Sigmoid colon (tissue), 7 donors: ENCODE results near the gene PLA2G4F. TPM values are rescaled to one million over a fixed set of nuclear protein-coding genes. Genes with fewer than 3 reads are reported as not detected.

Experiments used
- DNase-seq: peaks from one replicate; pipeline ENCODE4 v3.0.0-alpha.2; 2019
- H3K27ac ChIP-seq, 4 donors: fragments of 200-600 bp; sonication (generic); one replicate each; pipeline ENCODE4 v1.5.1; 2016 to 2019; ENCODE audit warnings: mild to moderate bottlenecking in 1 of 4
- H3K27me3 ChIP-seq, 3 donors: fragments of 200-600 bp; sonication (generic); one replicate each; pipeline ENCODE4 v1.5.1; 2019; ENCODE audit warnings: mild to moderate bottlenecking in 1 of 3
- H3K36me3 ChIP-seq, 4 donors: fragments of 200-600 bp; sonication (generic); one replicate each; pipeline ENCODE4 v1.5.1; 2016 to 2019
- H3K4me1 ChIP-seq, 4 donors: fragments of 200-600 bp; sonication (generic); one replicate each; pipeline ENCODE4 v1.5.1; 2017 to 2019
- H3K4me3 ChIP-seq, 4 donors: fragments of 200-600 bp; sonication (generic); one replicate each; pipeline ENCODE4 v1.5.1; 2017 to 2019; ENCODE audit warnings: mild to moderate bottlenecking in 2 of 4, moderate library complexity in 1 of 4
- H3K9me3 ChIP-seq, 4 donors: fragments of 200-600 bp in 3 of 4; sonication (generic) in 3 of 4; one replicate each; pipeline versions ENCODE4 v1.5.1 to v1.6.1; 2013 to 2019
- CTCF ChIP-seq, 4 experiments: fragments of 450-650 bp in 3 of 4; fragments of 200-600 bp in 1 of 4; IDR thresholded peaks; one replicate each; pipeline ENCODE4 v1.5.1; 2016 to 2019; ENCODE audit warnings: antibody characterized with exemption in 4 of 4, mild to moderate bottlenecking in 3 of 4, moderate library complexity in 2 of 4
- EP300 ChIP-seq, 4 donors: sonication (generic); formaldehyde crosslinking; IDR thresholded peaks; one replicate each; pipeline ENCODE4 v1.6.1; 2017; ENCODE audit warnings: antibody characterized with exemption in 4 of 4
- POLR2A ChIP-seq, 2 donors: fragments of 450-650 bp; IDR thresholded peaks; one replicate each; pipeline ENCODE4 v1.6.1; 2016; ENCODE audit warnings: antibody characterized with exemption in 2 of 2, mild to moderate bottlenecking in 2 of 2, moderate library complexity in 2 of 2
- POLR2AphosphoS5 ChIP-seq, 4 donors: sonication (generic); formaldehyde crosslinking; IDR thresholded peaks; one replicate each; pipeline ENCODE4 v1.6.1; 2017; ENCODE audit warnings: antibody characterized with exemption in 4 of 4
- WGBS, 2 donors: extraction: QIAGEN DNeasy Blood & Tissue Kit; methylation state at CpG; one replicate each; pipeline ENCODE4 v1.1.7; 2013; 5-methylcytosine and 5-hydroxymethylcytosine counted together
- intact Hi-C: fragments of 100-400 bp; cut with DNase I; formaldehyde crosslinking; loops from one replicate; pipeline ENCODE4 v1.15.1; 2023
- polyA plus RNA-seq, 3 donors: library from polyadenylated mRNA; stranded (reverse); fragments of 200-250 nt; gene quantifications; one replicate each; pipeline ENCODE4 v1.2.3, GENCODE V29; 2013
- total RNA-seq, 4 donors: library from RNA; depleted of rRNA; stranded (reverse); fragments of >200 nt; gene quantifications; one replicate each; pipeline ENCODE4 v1.1.0, GENCODE V29; 2016
- donor health status: healthy with polysubstance abuse.
- donor health status: Bipolar disorder and iron deficiency.
- donor health status: healthy.

Gene PLA2G4F
- total and polyA plus RNA-seq, 7 donors = under 0.01 to 28.8 (median 7.2) TPM; not detected in 2

DNA sequence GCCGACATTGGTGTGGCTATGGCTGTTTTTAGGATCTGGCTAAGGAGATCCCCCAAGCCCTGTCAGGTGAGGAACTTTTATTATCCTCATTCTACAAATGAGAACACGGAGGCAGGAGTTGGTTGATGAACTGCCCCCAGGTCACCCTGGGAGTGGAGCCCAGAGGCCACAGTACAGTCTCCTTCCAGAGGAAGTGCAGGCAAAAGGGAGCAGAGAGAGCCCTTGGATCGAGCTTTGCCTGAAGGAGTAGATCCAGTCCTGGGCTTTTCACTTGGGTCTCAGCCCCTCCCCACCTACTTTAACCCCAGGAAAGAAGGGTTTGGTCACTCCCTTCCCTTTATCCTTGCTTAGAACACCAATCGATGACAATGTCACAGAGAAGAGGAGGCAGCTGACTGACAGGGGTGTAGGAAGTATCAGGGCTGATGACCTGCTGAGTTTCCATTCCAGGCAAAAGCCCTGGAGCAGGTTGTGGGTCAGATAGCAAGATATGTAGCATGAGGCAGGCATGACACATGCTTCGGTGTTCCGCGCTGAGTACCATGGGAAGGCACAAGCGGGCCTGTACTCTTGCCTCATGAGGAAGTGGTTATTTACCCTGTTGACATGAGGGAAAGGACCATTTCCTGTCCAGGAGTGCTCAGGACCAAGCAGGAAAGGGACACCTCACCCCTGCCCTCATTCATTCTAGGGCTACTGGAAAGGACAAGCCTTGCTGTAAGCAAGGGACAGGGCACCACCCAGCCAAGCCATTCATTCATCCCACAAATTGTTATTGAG is 56.2 kb downstream of the PLA2G4F start:
- WGBS, 2 donors = 65 to 70% methylated on average over 8 of the region's 8 CpGs
- intact Hi-C loops = no loop called here
- Histone ChIP-seq H3K9me3 (no peaks in the 10 kb centered on the region), H3K4me3 (no peak overlapping the region), H3K4me1 (no peaks in the 10 kb centered on the region), H3K27ac (no peak overlapping the region), H3K27me3 (peaks cover 0 to 4% (median 0%) of the 10 kb centered on the region in 3 donors), H3K36me3 (no peaks in the 10 kb centered on the region)
- DNase-seq = no peak
- TF ChIP-seq POLR2A (IDR thresholded peaks at IDR 0.05) (no peak), EP300 (IDR thresholded peaks at IDR 0.05) (no peak), CTCF (IDR thresholded peaks at IDR 0.05) (no peak), POLR2AphosphoS5 (IDR thresholded peaks at IDR 0.05) (no peak)

- DNase-seq = no peak
- TF ChIP-seq POLR2AphosphoS5 (IDR thresholded peaks at IDR 0.05) = no peak
- TF ChIP-seq EP300 (IDR thresholded peaks at IDR 0.05) = no peak
- no peak for TF ChIP-seq CTCF (IDR thresholded peaks at IDR 0.05)
- no peak for TF ChIP-seq POLR2A (IDR thresholded peaks at IDR 0.05)
- H3K27me3 ChIP-seq = peaks cover 0 to 4% (median 0%) of the 10 kb centered on the region in 3 donors
- intact Hi-C loops = no loop called here
- H3K4me1 ChIP-seq = no peaks in the 10 kb centered on the region
- WGBS, 2 donors = 91 to 94% methylated on average over 5 of the region's 5 CpGs
- H3K9me3 ChIP-seq = no peaks in the 10 kb centered on the region
- H3K27ac ChIP-seq = no peak overlapping the region
- no peak overlapping the region for H3K4me3 ChIP-seq
- H3K36me3 ChIP-seq = no peaks in the 10 kb centered on the region
Measured at GRCh38 chr15:42097018-42097417, 59.4 kb downstream of the PLA2G4F start.

DNA sequence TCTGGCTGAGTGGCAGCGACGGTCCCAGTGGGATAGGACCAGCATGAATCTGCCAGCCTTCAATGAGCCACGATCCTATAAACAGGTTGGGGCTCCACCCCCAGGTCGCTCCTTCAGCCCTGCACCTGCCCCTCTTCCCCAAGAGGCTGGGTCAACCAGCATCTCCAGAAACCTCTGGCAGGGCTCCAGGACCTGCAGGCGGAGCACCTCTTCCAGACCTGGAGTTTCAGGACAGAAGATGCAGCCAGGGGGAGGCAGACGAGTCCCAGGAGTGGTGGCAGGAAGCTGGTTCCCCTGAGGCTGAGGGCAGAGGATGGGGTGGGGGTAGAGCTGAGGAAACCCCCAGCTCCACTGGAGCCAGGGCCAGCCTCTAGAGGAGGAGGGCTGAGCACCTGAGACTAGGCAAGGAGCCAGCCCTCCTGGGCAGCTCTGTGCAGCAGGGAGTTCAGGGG is 61.9 kb downstream of the PLA2G4F start, which contains the start of gene PLA2G4D:
Gene PLA2G4D (minus strand): TSS at position 51 of the 452 bp plus-strand sequence. CDS start 103 bp downstream, outside the sequence.
- intact Hi-C loops = no loop called here
- TF ChIP-seq POLR2A (IDR thresholded peaks at IDR 0.05) (no peak), CTCF (IDR thresholded peaks at IDR 0.05) (no peak), EP300 (IDR thresholded peaks at IDR 0.05) (no peak), POLR2AphosphoS5 (IDR thresholded peaks at IDR 0.05) (no peak)

GRCh38 chr15:42093966-42094365 is 62.5 kb downstream of the PLA2G4F start:
- 82 to 93% methylated on average over 7 of the region's 7 CpGs for WGBS, 2 donors
- Histone ChIP-seq H3K4me3 (no peak overlapping the region), H3K9me3 (no peaks in the 10 kb centered on the region), H3K4me1 (no peaks in the 10 kb centered on the region), H3K36me3 (no peaks in the 10 kb centered on the region), H3K27ac (no peak overlapping the region), H3K27me3 (peaks cover 0 to 4% (median 0%) of the 10 kb centered on the region in 3 donors)
- TF ChIP-seq POLR2AphosphoS5 (IDR thresholded peaks at IDR 0.05) (no peak), EP300 (IDR thresholded peaks at IDR 0.05) (no peak), CTCF (IDR thresholded peaks at IDR 0.05) (no peak), POLR2A (IDR thresholded peaks at IDR 0.05) (no peak)
- intact Hi-C loops = no loop called here
- no peak for DNase-seq

More for the DNA sequence above, 61.9 kb downstream of the PLA2G4F start, which contains the start of gene PLA2G4D:
- no peak within 1 kb of the TSS for H3K27ac ChIP-seq
- no peak within 1 kb of the TSS for H3K4me3 ChIP-seq
- H3K9me3 ChIP-seq = no peaks in the 10 kb centered on the region
- H3K4me1 ChIP-seq = no peaks in the 10 kb centered on the region
- DNase-seq = no peak
- H3K27me3 ChIP-seq = peaks cover 0 to 4% (median 0%) of the 10 kb centered on the region in 3 donors
- WGBS, 2 donors = 39 to 63% methylated on average over 6 of the region's 6 CpGs
- no peaks in the 10 kb centered on the region for H3K36me3 ChIP-seq
